ENCODE measurements around the gene CELF2.

Gene CELF2

DNA sequence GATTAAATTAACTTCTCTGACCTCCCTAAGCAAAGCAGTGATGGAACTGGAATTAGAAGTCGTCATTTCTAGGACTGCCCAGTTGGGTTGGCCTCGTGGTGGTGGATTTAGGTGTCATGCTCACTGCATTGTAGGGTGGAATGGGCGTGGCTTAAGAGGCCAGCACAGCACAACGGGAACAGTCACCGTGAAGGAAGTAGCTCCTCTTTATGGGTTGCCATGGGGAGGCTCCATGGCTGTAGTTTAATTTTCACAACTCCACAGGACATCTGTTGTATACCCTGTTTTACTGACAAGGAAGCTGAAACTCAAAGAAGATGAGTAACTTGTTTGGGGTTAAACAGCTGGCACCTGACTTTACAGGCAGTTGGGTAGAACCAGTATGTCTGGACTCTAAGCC is 208.3 kb downstream of the CELF2 start:
- DNase-seq (ENCODE audit: low read depth), result peak; percentile 38

GRCh38 chr10:11227103-11227502 is 209.4 kb downstream of the CELF2 start:
- no peak for TF ChIP-seq CTCF (IDR thresholded peaks at IDR 0.05; ENCODE audit: insufficient read depth, low read depth, low read length, missing control alignments)
- H3K4me3 ChIP-seq (ENCODE audit: low read length), result no peak overlapping the region
- DNase-seq (ENCODE audit: low read depth), result no peak

More for the DNA sequence above, 208.3 kb downstream of the CELF2 start:
- no peak overlapping the region for H3K4me3 ChIP-seq (ENCODE audit: low read length)
- no peak for TF ChIP-seq CTCF (IDR thresholded peaks at IDR 0.05; ENCODE audit: insufficient read depth, low read depth, low read length, missing control alignments)

GRCh38 chr10:11229893-11230292 is 212.2 kb downstream of the CELF2 start:
- DNase-seq (ENCODE audit: low read depth), result no peak
- no peak for TF ChIP-seq CTCF (IDR thresholded peaks at IDR 0.05; ENCODE audit: insufficient read depth, low read depth, low read length, missing control alignments)
- H3K4me3 ChIP-seq (ENCODE audit: low read length), result no peak overlapping the region

- H3K4me3 ChIP-seq (ENCODE audit: low read length), result no peak overlapping the region
- no peak for DNase-seq (ENCODE audit: low read depth)
- TF ChIP-seq CTCF (IDR thresholded peaks at IDR 0.05; ENCODE audit: insufficient read depth, low read depth, low read length, missing control alignments), result no peak
Measured at GRCh38 chr10:11230498-11231167, 213.0 kb downstream of the CELF2 start.

- no peak for DNase-seq (ENCODE audit: low read depth)
- no peak overlapping the region for H3K4me3 ChIP-seq (ENCODE audit: low read length)
- no peak for TF ChIP-seq CTCF (IDR thresholded peaks at IDR 0.05; ENCODE audit: insufficient read depth, low read depth, low read length, missing control alignments)
Measured at GRCh38 chr10:11231285-11231684, 213.6 kb downstream of the CELF2 start.

DNA sequence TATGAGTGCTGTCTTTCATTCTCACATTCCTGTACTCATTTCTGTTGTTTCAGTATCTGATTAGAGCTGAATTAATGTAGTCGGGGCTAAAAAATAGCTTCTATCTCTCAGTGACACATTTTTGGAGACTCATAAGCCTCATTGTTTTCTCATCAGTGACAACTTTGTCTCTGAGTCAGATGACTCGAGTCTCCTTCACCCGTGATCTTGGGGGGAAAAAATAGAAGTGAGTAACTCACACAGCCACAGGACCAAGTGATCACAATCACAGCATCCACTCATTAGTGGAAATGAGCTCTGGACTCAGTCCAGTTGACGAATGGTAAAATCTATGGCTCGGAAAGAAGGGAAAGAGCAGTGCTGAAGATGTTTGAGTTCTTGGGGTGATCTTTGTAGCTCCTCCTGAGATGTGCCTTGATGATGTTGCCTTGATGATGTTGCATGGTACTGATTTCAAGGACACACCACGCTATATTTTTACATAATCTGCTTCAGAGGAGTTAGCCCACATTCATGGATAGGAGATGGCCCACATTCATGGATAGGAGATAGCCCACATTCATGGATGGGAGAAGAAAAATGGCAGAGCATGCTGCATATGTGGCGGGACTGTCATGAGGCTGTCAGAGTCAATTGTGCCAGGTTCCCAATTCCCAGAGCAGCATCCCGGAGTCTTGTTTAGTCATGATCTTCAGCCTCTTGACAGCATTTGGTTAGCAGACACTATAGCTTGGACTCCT is 214.7 kb downstream of the CELF2 start:
- no peak for TF ChIP-seq CTCF (IDR thresholded peaks at IDR 0.05; ENCODE audit: insufficient read depth, low read depth, low read length, missing control alignments)
- DNase-seq (ENCODE audit: low read depth), result no peak
- H3K4me3 ChIP-seq (ENCODE audit: low read length), result no peak overlapping the region

All from epithelial cell of esophagus (primary cell).